ENCODE data around the gene MTHFR.

DNA sequence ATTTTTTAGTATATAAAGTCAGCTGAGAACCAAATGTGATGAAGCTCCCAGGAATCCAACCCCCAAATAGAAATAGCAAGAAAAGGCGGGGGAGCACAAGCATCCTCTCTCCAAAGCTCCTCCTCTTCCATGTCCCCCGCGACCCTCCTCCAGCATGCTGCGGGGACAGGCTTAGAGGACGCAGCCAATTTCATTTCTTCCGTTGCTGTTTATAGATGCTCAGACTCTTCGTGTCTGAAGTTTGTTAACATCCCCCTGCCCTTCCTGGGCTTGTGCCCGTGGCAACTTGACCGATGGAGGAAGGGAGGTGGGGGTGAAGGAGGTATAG lies 42.6 kb upstream of the MTHFR start:
- TF ChIP-seq, protein P1, sequence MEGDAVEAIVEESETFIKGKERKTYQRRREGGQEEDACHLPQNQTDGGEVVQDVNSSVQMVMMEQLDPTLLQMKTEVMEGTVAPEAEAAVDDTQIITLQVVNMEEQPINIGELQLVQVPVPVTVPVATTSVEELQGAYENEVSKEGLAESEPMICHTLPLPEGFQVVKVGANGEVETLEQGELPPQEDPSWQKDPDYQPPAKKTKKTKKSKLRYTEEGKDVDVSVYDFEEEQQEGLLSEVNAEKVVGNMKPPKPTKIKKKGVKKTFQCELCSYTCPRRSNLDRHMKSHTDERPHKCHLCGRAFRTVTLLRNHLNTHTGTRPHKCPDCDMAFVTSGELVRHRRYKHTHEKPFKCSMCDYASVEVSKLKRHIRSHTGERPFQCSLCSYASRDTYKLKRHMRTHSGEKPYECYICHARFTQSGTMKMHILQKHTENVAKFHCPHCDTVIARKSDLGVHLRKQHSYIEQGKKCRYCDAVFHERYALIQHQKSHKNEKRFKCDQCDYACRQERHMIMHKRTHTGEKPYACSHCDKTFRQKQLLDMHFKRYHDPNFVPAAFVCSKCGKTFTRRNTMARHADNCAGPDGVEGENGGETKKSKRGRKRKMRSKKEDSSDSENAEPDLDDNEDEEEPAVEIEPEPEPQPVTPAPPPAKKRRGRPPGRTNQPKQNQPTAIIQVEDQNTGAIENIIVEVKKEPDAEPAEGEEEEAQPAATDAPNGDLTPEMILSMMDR (conservative IDR thresholded peaks at IDR 0.05) = no peak
- no peak for TF ChIP-seq EZH2 (IDR thresholded peaks at IDR 0.05; ENCODE audit: low read depth)

All from PC-9 (cell line).